ENCODE results near the gene SUCLG2. TPM values are rescaled to one million over a fixed set of nuclear protein-coding genes. Genes with fewer than 3 reads are reported as not detected.
A peak's percentile ranks its signal among the peaks of the same experiment; 100 is the strongest.

The SUCLG2 gene
- total and polyA plus RNA-seq, 9 of the 15 experiments (the other 6 are each of a cell fraction or from before 2014, with no cell fraction given), result 10.1 to 41.4 (median 29.0) TPM

DNA sequence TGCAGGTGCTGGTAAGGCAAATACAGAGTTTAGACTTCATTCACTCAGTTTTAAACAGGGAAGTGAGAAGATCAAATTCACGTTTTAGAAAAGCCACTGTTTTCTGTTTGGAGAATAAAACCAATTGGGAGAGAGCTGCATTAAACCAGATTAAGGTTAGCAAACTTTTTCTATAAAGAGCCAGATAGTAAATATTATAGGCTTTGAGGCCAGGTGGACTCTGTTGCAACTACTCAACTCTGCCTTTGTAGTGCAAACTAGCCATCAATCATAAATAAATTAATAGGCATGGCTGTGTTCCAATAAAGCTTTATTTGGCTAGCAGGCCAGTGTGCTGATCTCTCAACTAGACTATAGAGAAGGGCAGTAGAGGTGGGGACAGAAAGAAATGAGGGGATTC is 33.5 kb downstream of the SUCLG2 start:
- Histone ChIP-seq H4K20me1 (replicated peaks; ENCODE audit: control insufficient read depth, insufficient read depth, low read length) (no peaks in the 10 kb centered on the region), H3K9me3 (replicated peaks; ENCODE audit: control insufficient read depth, insufficient read depth, low read depth, low read length) (no peaks in the 10 kb centered on the region), H3K36me3 (ENCODE audit: control insufficient read depth, insufficient read depth, low read length) (peaks cover 16% of the 10 kb centered on the region; the same call in 2 of the 3 replicates), H3K79me2 (ENCODE audit: control insufficient read depth, insufficient read depth, low read length) (no peaks in the 10 kb centered on the region; the same call in 2 of the 3 replicates), H3K4me2 (ENCODE audit: insufficient read depth, low read length) (no peak overlapping the region), H2AFZ (ENCODE audit: low read depth, low read length) (no peak overlapping the region), H3K9me1 (ENCODE audit: control insufficient read depth, insufficient read depth, low read length) (no peaks in the 10 kb centered on the region), H3K9ac (ENCODE audit: insufficient read depth in 1 of 2, low read depth in 2 of 2, low read length in 2 of 2) (no peak overlapping the region), H3K27me3 (ENCODE audit: control insufficient read depth in 2 of 2, insufficient read depth in 2 of 2, low read length in 2 of 2) (no peaks in the 10 kb centered on the region), H3K27ac (ENCODE audit: extremely low read depth, low read depth, low read length) (no peak overlapping the region), H3K4me1 (replicated peaks in 1 of 2; ENCODE audit: control insufficient read depth in 2 of 2, insufficient read depth in 2 of 2, low read length in 2 of 2) (no peaks in the 10 kb centered on the region), H3K4me3 (no peak overlapping the region)
- intact Hi-C loops (cut with micrococcal nuclease), result no loop called here
- no peak for DNase-seq (ENCODE audit: extremely low read depth in 1 of 4, low spot score in 3 of 4)
- BruUV-seq (replicated peaks), result no TSS peak
- TF ChIP-seq ZBTB40 (IDR thresholded peaks at IDR 0.05), result 0 out of 2 replicates have a peak, but pooled peaks have one; percentile 24
- no peak for TF ChIP-seq ZBTB40 (CRISPR knock-in tag; IDR thresholded peaks at IDR 0.05)
- TF ChIP-seq PHF21A (IDR thresholded peaks at IDR 0.05; ENCODE audit: borderline replicate concordance, low read depth), result no peak
- no peak for TF ChIP-seq NFYB (IDR thresholded peaks at IDR 0.05; ENCODE audit: extremely low read depth, insufficient read length)
- TF ChIP-seq ZC3H8 (IDR thresholded peaks at IDR 0.05), result no peak
- no peak for TF ChIP-seq SRF (CRISPR knock-in tag; IDR thresholded peaks at IDR 0.05)
- no peak for TF ChIP-seq NCOA1 (IDR thresholded peaks at IDR 0.05; ENCODE audit: low read depth)
- in situ Hi-C loops (cut with MboI), result no loop called here
- no peak for ATAC-seq
- WGBS (ENCODE audit: insufficient coverage, low coverage, missing lambda C conversion rate), result 56% methylated on average over 1 of the region's 1 CpG
- ChIA-PET CTCF (ENCODE audit: low intra/inter-chr PET ratio) (no interaction called here), POLR2A (no interaction called here)
- no peak for FAIRE-seq

Data from K562 (cell line).